ENCODE measurements around the gene COX6B2. TPM values are rescaled to one million over a fixed set of nuclear protein-coding genes. Genes with fewer than 3 reads are reported as not detected.

COX6B2 gene
- total RNA-seq, 1 experiment from 2014 or later = 0.80 TPM

- ATAC-seq = no peak
- no peak overlapping the region for H3K4me2 ChIP-seq (ENCODE audit: low read length)
- intact Hi-C loops (cut with micrococcal nuclease) = no loop called here
- TF ChIP-seq CTCF (conservative IDR thresholded peaks at IDR 0.05; ENCODE audit: low read depth, low read length) (no peak), EZH2phosphoT487 (IDR thresholded peaks at IDR 0.05; ENCODE audit: borderline replicate concordance, low read length) (no peak), EZH2 (IDR thresholded peaks at IDR 0.05; ENCODE audit: low read length, unreplicated experiment) (no peak)
- BruUV-seq (replicated peaks) = no TSS peak
- no peaks in the 10 kb centered on the region for H3K4me1 ChIP-seq (ENCODE audit: insufficient read depth, low read length)
- no peak for DNase-seq
- CTCF ChIA-PET = no interaction called here
- POLR2A ChIA-PET (ENCODE audit: unreplicated experiment) = no interaction called here
- H3K36me3 ChIP-seq (ENCODE audit: low read depth, low read length) = no peaks in the 10 kb centered on the region
- H4K20me1 ChIP-seq (ENCODE audit: low read length) = no peaks in the 10 kb centered on the region
- H3K79me2 ChIP-seq (ENCODE audit: low read length) = no peaks in the 10 kb centered on the region
- H3K27ac ChIP-seq (ENCODE audit: low read length) = no peak overlapping the region
- no peaks in the 10 kb centered on the region for H3K9me2 ChIP-seq (replicated peaks; ENCODE audit: low read length)
- H3K4me3 ChIP-seq (ENCODE audit: low read length) = no peak overlapping the region
- H3F3A ChIP-seq (ENCODE audit: low read length, unreplicated experiment) = no peaks in the 10 kb centered on the region
- no peak overlapping the region for H3K9ac ChIP-seq (ENCODE audit: low read length)
- H3K9me3 ChIP-seq (ENCODE audit: low read length) = no peaks in the 10 kb centered on the region
- no peak overlapping the region for H2AFZ ChIP-seq (ENCODE audit: low read length)
- H3K27me3 ChIP-seq (ENCODE audit: low read length) = no peaks in the 10 kb centered on the region
These were observed 41.7 kb downstream of the COX6B2 start for GRCh38 chr19:55312621-55313512.

- no peaks in the 10 kb centered on the region for H3K36me3 ChIP-seq (ENCODE audit: low read depth, low read length)
- H3K79me2 ChIP-seq (ENCODE audit: low read length) = no peaks in the 10 kb centered on the region
- POLR2A ChIA-PET (ENCODE audit: unreplicated experiment) = no interaction called here
- DNase-seq (no peak), ATAC-seq (no peak)
- H4K20me1 ChIP-seq (ENCODE audit: low read length) = no peaks in the 10 kb centered on the region
- intact Hi-C loops (cut with micrococcal nuclease) = no loop called here
- TF ChIP-seq CTCF (conservative IDR thresholded peaks at IDR 0.05; ENCODE audit: low read depth, low read length) = no peak
- TF ChIP-seq EZH2phosphoT487 (IDR thresholded peaks at IDR 0.05; ENCODE audit: borderline replicate concordance, low read length) = no peak
- TF ChIP-seq EZH2 (IDR thresholded peaks at IDR 0.05; ENCODE audit: low read length, unreplicated experiment) = no peak
- CTCF ChIA-PET = no interaction called here
- H3K4me3 ChIP-seq (ENCODE audit: low read length) = no peak overlapping the region
- H3K9me3 ChIP-seq (ENCODE audit: low read length) = no peaks in the 10 kb centered on the region
- BruUV-seq (replicated peaks) = no TSS peak
- no peaks in the 10 kb centered on the region for H3K4me1 ChIP-seq (ENCODE audit: insufficient read depth, low read length)
- H3K4me2 ChIP-seq (ENCODE audit: low read length) = no peak overlapping the region
- H3K27me3 ChIP-seq (ENCODE audit: low read length) = no peaks in the 10 kb centered on the region
- H3K9me2 ChIP-seq (replicated peaks; ENCODE audit: low read length) = no peaks in the 10 kb centered on the region
- no peak overlapping the region for H2AFZ ChIP-seq (ENCODE audit: low read length)
- no peaks in the 10 kb centered on the region for H3F3A ChIP-seq (ENCODE audit: low read length, unreplicated experiment)
- no peak overlapping the region for H3K27ac ChIP-seq (ENCODE audit: low read length)
- H3K9ac ChIP-seq (ENCODE audit: low read length) = no peak overlapping the region
These were observed 42.7 kb downstream of the COX6B2 start for GRCh38 chr19:55311797-55312196.

- H3K27me3 ChIP-seq (ENCODE audit: low read length) = no peaks in the 10 kb centered on the region
- H3F3A ChIP-seq (ENCODE audit: low read length, unreplicated experiment) = no peaks in the 10 kb centered on the region
- no peaks in the 10 kb centered on the region for H3K36me3 ChIP-seq (ENCODE audit: low read depth, low read length)
- H3K27ac ChIP-seq (ENCODE audit: low read length) = no peak overlapping the region
- BruUV-seq (replicated peaks) = no TSS peak
- TF ChIP-seq EZH2phosphoT487 (IDR thresholded peaks at IDR 0.05; ENCODE audit: borderline replicate concordance, low read length) = no peak
- no peak for TF ChIP-seq CTCF (conservative IDR thresholded peaks at IDR 0.05; ENCODE audit: low read depth, low read length)
- no peak for TF ChIP-seq EZH2 (IDR thresholded peaks at IDR 0.05; ENCODE audit: low read length, unreplicated experiment)
- H3K79me2 ChIP-seq (ENCODE audit: low read length) = no peaks in the 10 kb centered on the region
- DNase-seq = no peak
- no peak overlapping the region for H3K4me2 ChIP-seq (ENCODE audit: low read length)
- H3K9me3 ChIP-seq (ENCODE audit: low read length) = no peaks in the 10 kb centered on the region
- POLR2A ChIA-PET (ENCODE audit: unreplicated experiment) = no interaction called here
- H4K20me1 ChIP-seq (ENCODE audit: low read length) = no peaks in the 10 kb centered on the region
- H2AFZ ChIP-seq (ENCODE audit: low read length) = no peak overlapping the region
- no peak for ATAC-seq
- H3K4me1 ChIP-seq (ENCODE audit: insufficient read depth, low read length) = no peaks in the 10 kb centered on the region
- intact Hi-C loops (cut with micrococcal nuclease) = no loop called here
- H3K9me2 ChIP-seq (replicated peaks; ENCODE audit: low read length) = no peaks in the 10 kb centered on the region
- no peak overlapping the region for H3K9ac ChIP-seq (ENCODE audit: low read length)
- H3K4me3 ChIP-seq (ENCODE audit: low read length) = no peak overlapping the region
- CTCF ChIA-PET = no interaction called here
These were observed 43.1 kb downstream of the COX6B2 start for GRCh38 chr19:55311397-55311796.

Measured in PC-3 (cell line).